Measurements from ENCODE around the gene PTPRK. TPM values are rescaled to one million over a fixed set of nuclear protein-coding genes. Genes with fewer than 3 reads are reported as not detected.

PTPRK gene
- total RNA-seq, 4 donors from 2014 or later, result 7.3 to 22.9 (median 13.0) TPM

- TF ChIP-seq CTCF (IDR thresholded peaks at IDR 0.05 in 4 of 5, conservative IDR thresholded peaks at IDR 0.05 in 1 of 5), result no peak
- no peak for TF ChIP-seq POLR2A (IDR thresholded peaks at IDR 0.05)
- intact Hi-C loops (cut with DNase I; ENCODE audit: low total_unique reads), result no loop called here
Observed at GRCh38 chr6:128249429-128249828, 271.0 kb downstream of the PTPRK start.

GRCh38 chr6:128246472-128247260, 273.7 kb downstream of the PTPRK start:
- TF ChIP-seq POLR2A (IDR thresholded peaks at IDR 0.05), result no peak
- TF ChIP-seq CTCF (IDR thresholded peaks at IDR 0.05 in 4 of 5, conservative IDR thresholded peaks at IDR 0.05 in 1 of 5), result no peak
- no peak for ATAC-seq
- Histone ChIP-seq H3K9me3 (no peaks in the 10 kb centered on the region), H3K27ac (no peak overlapping the region), H3K4me1 (peaks cover 8 to 11% of the 10 kb centered on the region in 2 donors), H3K36me3 (no peaks in the 10 kb centered on the region), H3K4me3 (no peak overlapping the region), H3K27me3 (no peaks in the 10 kb centered on the region)
- DNase-seq, result no peak
- intact Hi-C loops (cut with DNase I; ENCODE audit: low total_unique reads) (no loop called here), in situ Hi-C loops (cut with MboI; ENCODE audit: low sequenced_read_pairs in 4 of 4) (no loop called here)

More at GRCh38 chr6:128249429-128249828, 271.0 kb downstream of the PTPRK start:
- Histone ChIP-seq H3K36me3 (no peaks in the 10 kb centered on the region), H3K4me1 (peaks cover 8 to 11% of the 10 kb centered on the region in 2 donors), H3K4me3 (no peak overlapping the region), H3K9me3 (no peaks in the 10 kb centered on the region), H3K27ac (peak overlapping the region in 2 of 4 donors; percentile 26 to 41), H3K27me3 (no peaks in the 10 kb centered on the region)
- DNase-seq (peak in 1 of 2 donors; percentile 13), ATAC-seq (peak; percentile 95 to 99)
- in situ Hi-C loops (cut with MboI; ENCODE audit: low sequenced_read_pairs in 4 of 4), result no loop called here

- intact Hi-C loops (cut with DNase I; ENCODE audit: low total_unique reads), result no loop called here
- in situ Hi-C loops (cut with MboI; ENCODE audit: low sequenced_read_pairs in 4 of 4), result no loop called here
- Histone ChIP-seq H3K27me3 (no peaks in the 10 kb centered on the region), H3K36me3 (no peaks in the 10 kb centered on the region), H3K4me1 (peaks cover 10 to 11% of the 10 kb centered on the region in 2 donors), H3K9me3 (no peaks in the 10 kb centered on the region), H3K27ac (no peak overlapping the region), H3K4me3 (no peak overlapping the region)
- DNase-seq (no peak), ATAC-seq (no peak)
- TF ChIP-seq CTCF (IDR thresholded peaks at IDR 0.05 in 4 of 5, conservative IDR thresholded peaks at IDR 0.05 in 1 of 5), result no peak
- TF ChIP-seq POLR2A (IDR thresholded peaks at IDR 0.05), result no peak
Observed at GRCh38 chr6:128244751-128245405, 275.5 kb downstream of the PTPRK start.

- intact Hi-C loops (cut with DNase I; ENCODE audit: low total_unique reads) (no loop called here), in situ Hi-C loops (cut with MboI; ENCODE audit: low sequenced_read_pairs in 4 of 4) (no loop called here)
- Histone ChIP-seq H3K27me3 (no peaks in the 10 kb centered on the region), H3K9me3 (no peaks in the 10 kb centered on the region), H3K4me1 (peaks cover 0 to 5% of the 10 kb centered on the region in 2 donors), H3K36me3 (no peaks in the 10 kb centered on the region), H3K4me3 (no peak overlapping the region), H3K27ac (no peak overlapping the region)
- no peak for TF ChIP-seq CTCF (IDR thresholded peaks at IDR 0.05 in 4 of 5, conservative IDR thresholded peaks at IDR 0.05 in 1 of 5)
- no peak for TF ChIP-seq POLR2A (IDR thresholded peaks at IDR 0.05)
- ATAC-seq (no peak), DNase-seq (no peak)
Observed at GRCh38 chr6:128242765-128243403, 277.5 kb downstream of the PTPRK start.
